Osteoblast (primary cell): ENCODE results near the gene RIPOR2. TPM values are rescaled to one million over a fixed set of nuclear protein-coding genes. Genes with fewer than 3 reads are reported as not detected.

Experiments
- DNase-seq: peaks from one replicate; pipeline ENCODE4 v3.0.0; 2011; ENCODE audit warnings: low spot score, mixed read lengths; ENCODE audit not compliant: insufficient read length; ENCODE audit errors: missing footprints
- H2AFZ ChIP-seq: 2 replicates; pipeline ENCODE4 v1.6.0; 2011; ENCODE audit warnings: mild to moderate bottlenecking, low read length
- H3K27ac ChIP-seq: 2 replicates; pipeline ENCODE4 v1.5.1; 2011; ENCODE audit warnings: mild to moderate bottlenecking, low read depth, low read length, moderate library complexity
- H3K27me3 ChIP-seq: 2 replicates; pipeline ENCODE4 v1.6.0; 2012; ENCODE audit warnings: mild to moderate bottlenecking, control low read depth, inconsistent platforms, low read length, moderate library complexity; ENCODE audit not compliant: insufficient read depth
- H3K36me3 ChIP-seq: 2 replicates; pipeline ENCODE4 v1.5.1; 2011; ENCODE audit warnings: mild to moderate bottlenecking, low read length, control low read depth, moderate library complexity; ENCODE audit not compliant: insufficient read depth
- H3K4me1 ChIP-seq: 2 replicates; pipeline ENCODE4 v1.5.1; 2011; ENCODE audit warnings: mild to moderate bottlenecking, low read length, control low read depth, moderate library complexity; ENCODE audit not compliant: insufficient read depth
- H3K4me2 ChIP-seq: 2 replicates; pipeline ENCODE4 v1.6.0; 2011; ENCODE audit warnings: mild to moderate bottlenecking, low read length; ENCODE audit not compliant: insufficient read depth
- H3K4me3 ChIP-seq: fragments of 200-600 bp; sonication (generic); 3 replicates; pipeline ENCODE4 v1.5.1; 2012; ENCODE audit warnings: mild to moderate bottlenecking, low read length, inconsistent platforms; ENCODE audit not compliant: insufficient read depth
- H3K79me2 ChIP-seq: 2 replicates; pipeline ENCODE4 v1.6.0; 2012; ENCODE audit warnings: mild to moderate bottlenecking, low read length, control low read depth, inconsistent platforms; ENCODE audit not compliant: insufficient read depth
- H3K9me3 ChIP-seq: 2 replicates; pipeline ENCODE4 v1.5.1; 2011; ENCODE audit warnings: low read depth, low read length, control low read depth
- H4K20me1 ChIP-seq: 2 replicates; pipeline ENCODE4 v1.6.0; 2012; ENCODE audit warnings: mild to moderate bottlenecking, low read length, control low read depth; ENCODE audit not compliant: insufficient read depth
- total RNA-seq: library from RNA; depleted of rRNA; stranded (reverse); fragments of >200 nt; gene quantifications from 2 replicates; pipeline ENCODE4 v1.2.3, GENCODE V29; 2012
- TF ChIP-seq, protein P1 (sequence below): IDR thresholded peaks from 2 replicates; pipeline ENCODE4 v1.5.1; 2011; ENCODE audit warnings: mild to moderate bottlenecking, low read depth, low read length, moderate library complexity; ENCODE audit errors: extremely low read depth

Gene RIPOR2
- total RNA-seq, 1 donor, result 1.4 TPM

DNA sequence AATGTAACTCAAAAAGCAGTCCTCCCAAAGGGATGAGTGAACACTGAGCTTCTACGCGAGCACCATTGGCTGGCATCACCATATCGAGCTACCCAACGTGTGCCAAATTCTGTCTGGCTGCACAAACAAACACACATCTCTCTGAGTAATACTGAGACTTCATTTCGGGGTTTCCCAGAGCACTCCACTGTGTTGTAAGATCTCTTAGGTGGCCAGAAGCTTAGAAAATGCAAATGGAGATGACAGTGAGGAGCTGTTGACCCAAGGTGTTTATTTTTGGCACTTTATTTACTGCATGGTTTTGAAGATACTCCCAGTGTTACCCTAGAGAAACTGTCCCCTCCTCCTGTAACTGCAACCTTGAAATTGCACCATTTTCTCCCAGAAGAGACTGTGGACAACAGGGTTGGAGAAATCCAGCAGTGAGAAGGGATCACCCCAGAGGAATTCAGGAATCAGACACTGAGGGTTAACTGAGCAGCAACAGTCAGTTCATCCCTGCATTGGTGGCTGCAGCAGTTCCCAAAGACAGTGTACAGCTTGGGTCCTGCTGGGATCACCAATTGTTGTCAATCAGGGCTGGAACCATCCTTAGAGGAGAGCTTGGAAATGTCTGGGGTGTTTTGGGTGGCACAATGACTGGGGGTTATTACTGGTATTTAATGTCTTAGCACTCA, 1.0 kb upstream of the RIPOR2 start:
- Histone ChIP-seq H3K4me2 (no peak overlapping the region), H3K4me1 (peaks cover 3% of the 10 kb centered on the region), H3K79me2 (no peaks in the 10 kb centered on the region), H3K27me3 (peaks cover 4% of the 10 kb centered on the region), H3K4me3 (no peak overlapping the region), H2AFZ (no peak overlapping the region), H4K20me1 (no peaks in the 10 kb centered on the region), H3K9me3 (no peaks in the 10 kb centered on the region), H3K36me3 (no peaks in the 10 kb centered on the region), H3K27ac (no peak overlapping the region)
- TF ChIP-seq, protein P1, sequence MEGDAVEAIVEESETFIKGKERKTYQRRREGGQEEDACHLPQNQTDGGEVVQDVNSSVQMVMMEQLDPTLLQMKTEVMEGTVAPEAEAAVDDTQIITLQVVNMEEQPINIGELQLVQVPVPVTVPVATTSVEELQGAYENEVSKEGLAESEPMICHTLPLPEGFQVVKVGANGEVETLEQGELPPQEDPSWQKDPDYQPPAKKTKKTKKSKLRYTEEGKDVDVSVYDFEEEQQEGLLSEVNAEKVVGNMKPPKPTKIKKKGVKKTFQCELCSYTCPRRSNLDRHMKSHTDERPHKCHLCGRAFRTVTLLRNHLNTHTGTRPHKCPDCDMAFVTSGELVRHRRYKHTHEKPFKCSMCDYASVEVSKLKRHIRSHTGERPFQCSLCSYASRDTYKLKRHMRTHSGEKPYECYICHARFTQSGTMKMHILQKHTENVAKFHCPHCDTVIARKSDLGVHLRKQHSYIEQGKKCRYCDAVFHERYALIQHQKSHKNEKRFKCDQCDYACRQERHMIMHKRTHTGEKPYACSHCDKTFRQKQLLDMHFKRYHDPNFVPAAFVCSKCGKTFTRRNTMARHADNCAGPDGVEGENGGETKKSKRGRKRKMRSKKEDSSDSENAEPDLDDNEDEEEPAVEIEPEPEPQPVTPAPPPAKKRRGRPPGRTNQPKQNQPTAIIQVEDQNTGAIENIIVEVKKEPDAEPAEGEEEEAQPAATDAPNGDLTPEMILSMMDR, result no peak
- peak; percentile 30 for DNase-seq

- no peak for DNase-seq
- H4K20me1 ChIP-seq, result no peaks in the 10 kb centered on the region
- H3K36me3 ChIP-seq, result no peaks in the 10 kb centered on the region
Observed at GRCh38 chr6:24933868-24934401, 1.8 kb downstream of the RIPOR2 start.

DNA sequence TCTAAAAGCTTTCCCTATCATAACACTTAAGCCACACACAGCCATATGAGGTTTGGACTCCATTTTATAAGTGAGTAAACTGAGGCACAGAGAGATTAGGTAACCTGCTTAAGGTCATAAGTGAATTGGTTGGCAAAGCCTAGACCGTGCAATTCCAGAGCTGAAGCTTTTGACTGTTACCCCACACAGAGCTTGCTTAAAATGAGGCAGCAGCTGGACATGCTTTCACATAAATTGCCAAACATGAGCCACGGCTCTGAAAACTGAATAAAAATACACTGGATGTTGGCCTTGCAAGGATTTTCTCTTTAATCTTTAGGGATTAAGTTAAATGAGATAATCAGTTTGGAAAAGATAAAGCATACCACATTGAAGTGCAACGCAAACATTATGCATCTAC, 2.5 kb downstream of the RIPOR2 start:
- TF ChIP-seq, protein P1, result no peak
- Histone ChIP-seq H3K27ac (no peak overlapping the region), H3K79me2 (no peaks in the 10 kb centered on the region)

More at GRCh38 chr6:24933868-24934401, 1.8 kb downstream of the RIPOR2 start:
- Histone ChIP-seq H3K9me3 (no peaks in the 10 kb centered on the region), H2AFZ (no peak overlapping the region), H3K27ac (no peak overlapping the region), H3K4me1 (peaks cover 15% of the 10 kb centered on the region), H3K4me3 (no peak overlapping the region), H3K27me3 (peaks cover 4% of the 10 kb centered on the region), H3K4me2 (no peak overlapping the region), H3K79me2 (no peaks in the 10 kb centered on the region)
- TF ChIP-seq, protein P1, result peak; percentile 58

GRCh38 chr6:24932832-24933231, 2.9 kb downstream of the RIPOR2 start:
- Histone ChIP-seq H3K36me3 (no peaks in the 10 kb centered on the region), H3K4me3 (no peak overlapping the region), H2AFZ (no peak overlapping the region), H3K27ac (no peak overlapping the region), H4K20me1 (no peaks in the 10 kb centered on the region), H3K4me2 (no peak overlapping the region), H3K4me1 (peaks cover 22% of the 10 kb centered on the region), H3K9me3 (no peaks in the 10 kb centered on the region), H3K27me3 (peaks cover 4% of the 10 kb centered on the region), H3K79me2 (no peaks in the 10 kb centered on the region)
- TF ChIP-seq, protein P1, result no peak
- no peak for DNase-seq

More for the DNA sequence above, 2.5 kb downstream of the RIPOR2 start:
- Histone ChIP-seq H3K4me2 (no peak overlapping the region), H3K9me3 (no peaks in the 10 kb centered on the region), H3K27me3 (peaks cover 4% of the 10 kb centered on the region), H3K4me3 (no peak overlapping the region), H3K36me3 (no peaks in the 10 kb centered on the region), H3K4me1 (peaks cover 22% of the 10 kb centered on the region), H4K20me1 (no peaks in the 10 kb centered on the region), H2AFZ (no peak overlapping the region)
- DNase-seq, result no peak
